Psoas muscle (tissue), 8 donors: ENCODE measurements around the gene DGCR6L. TPM values are rescaled to one million over a fixed set of nuclear protein-coding genes. Genes with fewer than 3 reads are reported as not detected.
"Not testable (repeated sequence)": the region's sequence is repeated elsewhere in the genome, so short reads cannot be mapped to it uniquely, and the experiment has no call there.

Experiments used
- ATAC-seq, 4 donors: fragments of 200-7000 bp; cut with Tn5 transposase; one replicate each; pipeline ENCODE4 v1.9.1; 2020; ENCODE audit warnings: moderate library complexity in 3 of 4, mild to moderate bottlenecking in 2 of 4
- DNase-seq, 2 donors: peaks; one replicate each; pipeline ENCODE4 v3.0.0-alpha.2; 2020
- H3K27ac ChIP-seq: fragments of 200-600 bp; one replicate; pipeline ENCODE4 v1.8.0; 2022
- H3K27me3 ChIP-seq, 3 donors: fragments of 200-600 bp in 1 of 3; one replicate each; pipeline versions ENCODE4 v1.6.1 to v1.8.0; 2013 to 2022; ENCODE audit warnings: low read length in 2 of 3, mild to moderate bottlenecking in 2 of 3, moderate library complexity in 1 of 3; ENCODE audit not compliant: insufficient read depth in 3 of 3
- H3K36me3 ChIP-seq, 2 donors: fragments of 200-600 bp in 1 of 2; one replicate each; pipeline versions ENCODE4 v1.6.1 to v1.8.0; 2013 to 2022; ENCODE audit warnings: low read depth in 1 of 2, mild to moderate bottlenecking in 1 of 2, moderate library complexity in 1 of 2; ENCODE audit not compliant: insufficient read depth in 1 of 2
- H3K4me1 ChIP-seq: fragments of 200-600 bp; one replicate; pipeline ENCODE4 v1.8.0; 2022
- H3K4me3 ChIP-seq: fragments of 200-600 bp; one replicate; pipeline ENCODE4 v1.8.0; 2022; ENCODE audit warnings: mild to moderate bottlenecking
- H3K9me3 ChIP-seq: fragments of 200-600 bp; one replicate; pipeline ENCODE4 v1.8.0; 2022
- CTCF ChIP-seq: fragments of 200-600 bp; IDR thresholded peaks from one replicate; pipeline ENCODE4 v1.8.0; 2022; ENCODE audit warnings: antibody characterized with exemption
- WGBS, 3 donors: extraction: QIAGEN DNeasy Blood & Tissue Kit; methylation state at CpG; one replicate each; pipeline versions ENCODE4 v1.1.6 to v1.1.7; 2013; 5-methylcytosine and 5-hydroxymethylcytosine counted together
- intact Hi-C, 2 donors: fragments of 100-400 bp; cut with DNase I; formaldehyde crosslinking; loops; one replicate each; pipeline versions ENCODE4 v1.11.0 to v1.14.2; 2022
- polyA plus RNA-seq, 3 donors: library from polyadenylated mRNA; stranded (reverse); fragments of 200-250 nt; gene quantifications; one replicate each; pipeline ENCODE4 v1.2.3, GENCODE V29; 2013
- total RNA-seq, 4 donors: library from RNA; stranded (reverse); fragmentation: NEBNext Ultra II Directional in 2 of 4; extraction: Animal tissue kit (Norgen Biotek cat#: 25700) in 2 of 4; gene quantifications; one replicate each; pipeline versions ENCODE4 v1.2.1 to v1.2.4, GENCODE V29; 2021 to 2023
- donor health status: healthy with polysubstance abuse.
- donor health status: DM: no; HTN: no; CAD: no; lungs with moderate emphysema.
- donor health status: Bipolar disorder and iron deficiency.
- donor health status: healthy.
- donor health status: DM: yes; HTN: yes; CAD: no.
- donor health status: DM: no; HTN: no; CAD: no.
- donor health status: DM: no; HTN: no; CAD: no.
- donor health status: DM: yes; HTN: yes; CAD: no.

Gene DGCR6L
- total and polyA plus RNA-seq, 7 donors = 33.2 to 87.2 (median 44.9) TPM

- no peak for TF ChIP-seq CTCF
- DNase-seq (no peak), ATAC-seq (no peak)
- Histone ChIP-seq H3K36me3 (no peaks in the 10 kb centered on the region), H3K4me1 (no peaks in the 10 kb centered on the region), H3K27me3 (no peaks in the 10 kb centered on the region), H3K27ac (no peak overlapping the region), H3K4me3 (no peak overlapping the region), H3K9me3 (no peaks in the 10 kb centered on the region)
- intact Hi-C loops = no loop called here
- 81 to 84% (median 82%) methylated on average over 7 of the region's 7 CpGs for WGBS, 3 donors
Measured at GRCh38 chr22:20276468-20276867, 43.4 kb downstream of the DGCR6L start.

GRCh38 chr22:20275836-20276235, 44.0 kb downstream of the DGCR6L start:
- ATAC-seq (no peak), DNase-seq (no peak)
- H3K4me1 ChIP-seq = no peaks in the 10 kb centered on the region
- WGBS, 3 donors = 95 to 97% (median 96%) methylated on average over 13 of the region's 13 CpGs
- H3K9me3 ChIP-seq = no peaks in the 10 kb centered on the region
- no peak for TF ChIP-seq CTCF
- intact Hi-C loops = no loop called here
- H3K36me3 ChIP-seq = no peaks in the 10 kb centered on the region
- no peak overlapping the region for H3K4me3 ChIP-seq
- no peaks in the 10 kb centered on the region for H3K27me3 ChIP-seq
- no peak overlapping the region for H3K27ac ChIP-seq

GRCh38 chr22:20275325-20275724, 44.5 kb downstream of the DGCR6L start:
- H3K4me3 ChIP-seq, intact Hi-C loops, H3K27ac ChIP-seq, H3K36me3 ChIP-seq, H3K4me1 ChIP-seq, DNase-seq, H3K27me3 ChIP-seq, ATAC-seq, H3K9me3 ChIP-seq: not testable (repeated sequence)
- 88 to 96% (median 89%) methylated on average over 4 to 5 of the region's 7 CpGs for WGBS, 3 donors

- DNase-seq, H3K4me1 ChIP-seq, H3K27me3 ChIP-seq, H3K9me3 ChIP-seq, H3K4me3 ChIP-seq, H3K27ac ChIP-seq, intact Hi-C loops, H3K36me3 ChIP-seq, ATAC-seq: not testable (repeated sequence)
- 83 to 89% (median 84%) methylated on average over 7 to 9 of the region's 10 CpGs for WGBS, 3 donors
Measured at GRCh38 chr22:20274374-20274773, 45.5 kb downstream of the DGCR6L start.

GRCh38 chr22:20273758-20274181, 46.1 kb downstream of the DGCR6L start:
- no peaks in the 10 kb centered on the region for H3K9me3 ChIP-seq
- no peak overlapping the region for H3K27ac ChIP-seq
- no peaks in the 10 kb centered on the region for H3K27me3 ChIP-seq
- DNase-seq (no peak), ATAC-seq (no peak)
- H3K4me1 ChIP-seq = no peaks in the 10 kb centered on the region
- intact Hi-C loops = no loop called here
- TF ChIP-seq CTCF = no peak
- no peak overlapping the region for H3K4me3 ChIP-seq
- 36 to 41% (median 37%) methylated on average over 7 to 12 of the region's 12 CpGs for WGBS, 3 donors
- no peaks in the 10 kb centered on the region for H3K36me3 ChIP-seq

- Histone ChIP-seq H3K4me1 (no peaks in the 10 kb centered on the region), H3K4me3 (no peak overlapping the region), H3K27ac (no peak overlapping the region), H3K27me3 (no peaks in the 10 kb centered on the region), H3K36me3 (no peaks in the 10 kb centered on the region), H3K9me3 (no peaks in the 10 kb centered on the region)
- 84 to 90% (median 86%) methylated on average over 13 of the region's 13 CpGs for WGBS, 3 donors
- no peak for TF ChIP-seq CTCF
- DNase-seq = no peak
- no peak for ATAC-seq
- intact Hi-C loops = no loop called here
Measured at GRCh38 chr22:20272700-20273099, 47.2 kb downstream of the DGCR6L start.
